Stimulated activated CD4-positive, alpha-beta T cell treated with anti-CD3 and anti-CD28 coated beads, TNF-alpha, amount 100 ng/mL, for 4 hours (primary cell): Measurements from ENCODE around the gene IDH3B.
"Not testable (repeated sequence)": the region's sequence is repeated elsewhere in the genome, so short reads cannot be mapped to it uniquely, and the experiment has no call there.

Experiments used
- DNase-seq, 3 experiments: peaks; one replicate each; pipeline ENCODE4 v3.0.0-alpha.2; 2020; ENCODE audit warnings: low read depth in 3 of 3

Gene IDH3B

DNA sequence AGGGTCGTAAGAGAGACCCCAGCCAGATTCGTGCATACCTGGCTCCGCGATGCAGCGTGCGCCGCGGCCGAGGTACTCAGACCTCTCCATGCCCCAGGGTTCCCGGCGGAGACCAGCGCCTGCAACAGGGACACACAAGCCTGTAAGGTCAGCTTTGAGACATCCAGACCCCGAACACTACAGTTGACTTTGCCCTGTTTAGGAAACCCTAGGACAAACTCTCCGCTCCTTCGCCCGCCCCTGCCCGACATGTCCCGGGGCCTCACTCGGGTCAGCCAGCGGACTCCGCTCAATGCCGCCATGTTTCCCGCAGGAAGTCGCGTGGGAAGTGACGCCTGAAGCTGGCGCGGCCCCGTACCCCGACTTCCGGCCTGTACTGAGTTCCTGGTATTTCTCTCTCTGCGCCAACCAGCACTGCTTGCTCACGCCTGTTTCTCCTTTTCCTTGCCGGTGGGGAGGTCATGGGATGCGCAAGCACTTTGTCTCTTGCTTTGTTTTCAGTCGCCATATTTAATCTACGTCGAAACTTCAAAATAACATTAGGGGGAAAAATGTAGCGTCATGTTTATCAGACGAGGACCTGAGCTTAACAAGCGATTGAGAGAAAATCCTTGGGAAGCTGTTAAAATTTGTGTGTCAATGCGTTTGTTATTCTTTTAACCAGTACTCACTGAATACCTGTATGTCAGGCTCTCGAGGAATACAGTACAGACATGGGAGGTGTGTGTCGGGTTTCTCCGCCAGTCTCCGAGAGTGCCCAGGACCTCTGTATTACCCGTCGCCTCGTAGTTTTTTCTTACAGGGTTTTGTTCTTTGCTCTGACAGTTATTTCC is at the start of gene IDH3B:
IDH3B (minus strand) TSS at position 330 of the 833 bp plus-strand sequence; CDS start at position 302, 28 bp downstream.
- DNase-seq, result peak; percentile 75 to 81 (median 81)

DNA sequence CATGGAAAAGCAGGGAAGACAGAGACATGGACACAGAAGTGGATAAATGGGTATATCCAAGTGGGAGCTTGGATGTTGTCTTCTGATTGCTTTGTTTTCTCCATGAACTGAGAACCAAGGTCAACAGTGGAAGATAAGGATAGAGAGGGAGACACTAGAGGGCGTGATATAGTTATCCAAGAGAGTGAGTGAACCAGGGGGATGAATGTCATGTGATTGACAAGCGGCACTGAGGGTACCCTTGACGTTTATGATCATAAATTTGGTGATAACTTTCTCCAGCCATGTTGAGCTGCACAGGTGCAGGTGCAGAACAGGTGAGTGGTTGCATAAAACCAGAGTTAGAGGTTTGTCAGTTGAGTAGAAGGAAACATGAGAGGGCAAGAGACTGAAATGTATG is 49.3 kb upstream of the IDH3B start:
- no peak for DNase-seq

DNA sequence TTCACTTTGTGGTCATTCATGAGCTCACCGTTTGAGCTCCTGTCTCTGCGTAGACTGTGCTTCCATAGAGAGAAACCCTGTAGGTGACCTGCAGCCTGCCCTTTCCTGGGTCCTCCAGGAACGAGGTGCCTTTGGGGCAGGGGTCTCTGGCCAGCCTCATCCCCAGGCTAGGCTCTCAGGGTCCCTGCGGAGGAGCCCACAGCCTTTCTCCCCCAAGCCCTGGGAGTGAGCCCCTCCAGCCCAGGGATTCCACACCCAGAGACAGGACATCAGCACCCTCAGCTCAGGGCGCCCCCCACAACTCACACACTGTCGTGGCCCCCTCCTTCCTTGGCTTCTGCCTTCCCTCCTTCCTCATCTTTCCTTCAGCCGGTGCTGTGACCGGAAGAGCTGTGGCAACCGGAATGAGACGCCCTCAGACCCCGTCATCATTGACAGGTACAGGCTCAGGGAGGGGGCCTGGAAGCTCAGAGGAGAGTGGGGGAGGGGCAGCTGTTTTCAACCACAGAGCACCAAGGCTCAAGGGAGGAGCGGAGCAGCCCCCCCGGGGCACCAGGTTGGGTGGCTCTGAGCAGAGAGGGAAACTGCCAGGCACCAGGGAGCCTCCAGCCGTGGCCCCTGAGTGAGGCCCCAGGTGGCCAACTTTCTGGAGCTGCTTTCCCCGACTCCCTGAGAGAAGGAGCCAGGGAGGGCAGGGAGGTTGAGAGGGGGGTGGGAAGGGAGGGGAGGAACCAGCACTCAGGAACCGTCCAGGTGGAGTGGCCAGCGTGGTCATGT is 45.4 kb upstream of the IDH3B start:
- DNase-seq, result no peak

DNA sequence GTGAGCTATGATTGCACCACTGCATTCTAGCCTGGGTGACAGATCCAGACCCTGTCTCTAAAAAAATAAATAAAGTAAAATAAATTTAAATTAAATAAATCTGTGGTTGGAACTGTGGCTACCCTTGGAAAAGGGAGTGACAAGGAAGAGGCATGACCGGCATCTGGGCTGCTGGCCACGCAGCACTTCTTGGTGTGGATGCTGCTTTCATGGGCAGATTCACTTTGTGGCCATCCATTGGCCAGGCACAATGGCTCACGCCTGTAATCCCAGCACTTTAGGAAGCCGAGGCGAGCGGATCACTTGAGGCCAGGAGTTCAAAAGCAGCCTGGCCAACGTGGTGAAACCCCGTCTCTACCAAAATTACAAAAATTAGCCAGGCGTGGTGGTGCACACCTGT is 44.6 kb upstream of the IDH3B start:
- DNase-seq, result no peak

DNA sequence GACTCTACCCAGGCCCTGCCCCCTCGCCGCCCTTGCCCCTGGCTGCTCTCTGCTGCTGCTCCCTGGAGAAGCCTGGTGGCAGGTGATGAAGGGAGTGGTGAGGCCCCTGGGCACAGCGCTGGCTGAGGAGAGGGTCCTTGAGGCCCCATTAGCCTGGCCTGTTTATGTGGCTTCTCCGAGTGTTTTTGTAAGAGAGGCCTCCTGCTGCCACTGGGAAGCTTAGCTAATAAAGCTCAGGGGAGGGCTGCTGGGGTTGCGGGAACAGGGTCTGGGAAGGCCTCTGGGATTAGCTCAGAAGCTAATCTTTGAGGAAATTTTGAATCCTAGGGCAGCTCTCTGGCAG is 44.0 kb upstream of the IDH3B start:
- DNase-seq, result no peak

DNA sequence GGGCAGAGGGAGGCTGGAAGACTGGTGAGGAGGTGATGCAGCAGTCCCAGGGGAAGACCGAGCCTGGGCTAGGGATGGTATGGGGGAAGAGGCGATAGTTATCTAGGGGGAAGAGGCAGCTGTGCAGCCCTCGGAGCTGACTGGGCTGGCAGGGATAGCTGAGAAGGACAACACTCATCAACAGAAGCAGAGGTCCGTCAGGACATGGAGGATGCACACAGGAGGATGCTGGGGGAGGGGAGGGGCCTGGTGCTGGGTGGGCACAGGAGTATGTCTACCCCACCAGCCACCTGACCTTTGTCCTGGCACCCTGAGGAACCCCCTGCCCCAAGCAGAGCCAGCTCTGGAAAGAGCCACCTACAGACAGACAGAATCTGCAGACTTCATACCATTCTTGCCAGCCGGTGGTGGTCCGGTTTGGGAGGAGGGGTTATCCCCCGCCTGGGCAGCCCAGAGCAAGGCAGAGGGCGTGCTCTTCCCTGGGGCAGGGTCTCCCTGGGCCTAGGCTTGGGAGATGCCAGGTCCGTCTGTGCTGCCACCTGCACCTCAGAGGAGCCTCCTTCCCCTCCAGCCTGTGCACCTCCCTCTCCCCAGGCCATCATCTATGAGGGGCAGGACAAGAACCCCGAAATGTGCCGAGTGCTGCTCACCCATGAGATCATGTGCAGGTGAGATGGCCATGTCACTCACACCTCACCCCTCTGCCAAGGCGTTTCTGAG is 43.5 kb upstream of the IDH3B start:
- DNase-seq, result no peak

DNA sequence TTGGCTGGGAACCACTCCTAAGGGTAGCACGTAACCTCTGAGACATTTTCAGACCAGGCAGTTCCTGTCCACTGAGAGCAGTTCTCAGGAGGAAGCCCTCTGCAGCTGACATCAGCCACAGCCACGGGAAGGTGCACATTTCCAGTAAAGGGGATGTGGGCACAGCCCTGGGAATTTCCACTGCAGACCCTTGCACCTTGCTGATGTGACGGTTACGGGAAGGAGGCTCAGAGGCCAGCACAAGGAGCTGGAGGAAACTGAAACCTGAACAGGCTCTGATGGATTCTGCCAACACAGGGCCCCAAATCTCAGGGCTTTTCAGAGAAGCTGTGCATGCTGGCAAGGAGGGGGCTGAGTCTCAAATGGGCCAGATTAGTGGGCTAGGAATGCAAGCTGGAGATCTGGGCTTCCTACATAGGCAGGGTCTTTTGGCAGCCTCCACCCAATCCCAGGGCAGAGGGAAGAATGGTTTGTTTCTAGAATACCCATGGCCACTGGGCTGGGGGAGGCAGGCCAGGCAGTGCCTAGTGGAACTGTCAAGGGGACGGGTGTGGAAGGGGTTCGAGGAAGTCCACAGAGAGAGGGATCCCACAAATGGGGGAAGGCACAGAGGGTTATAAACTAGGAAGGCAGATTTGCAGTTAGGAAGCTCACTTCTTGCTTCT is 42.8 kb upstream of the IDH3B start:
- no peak for DNase-seq

DNA sequence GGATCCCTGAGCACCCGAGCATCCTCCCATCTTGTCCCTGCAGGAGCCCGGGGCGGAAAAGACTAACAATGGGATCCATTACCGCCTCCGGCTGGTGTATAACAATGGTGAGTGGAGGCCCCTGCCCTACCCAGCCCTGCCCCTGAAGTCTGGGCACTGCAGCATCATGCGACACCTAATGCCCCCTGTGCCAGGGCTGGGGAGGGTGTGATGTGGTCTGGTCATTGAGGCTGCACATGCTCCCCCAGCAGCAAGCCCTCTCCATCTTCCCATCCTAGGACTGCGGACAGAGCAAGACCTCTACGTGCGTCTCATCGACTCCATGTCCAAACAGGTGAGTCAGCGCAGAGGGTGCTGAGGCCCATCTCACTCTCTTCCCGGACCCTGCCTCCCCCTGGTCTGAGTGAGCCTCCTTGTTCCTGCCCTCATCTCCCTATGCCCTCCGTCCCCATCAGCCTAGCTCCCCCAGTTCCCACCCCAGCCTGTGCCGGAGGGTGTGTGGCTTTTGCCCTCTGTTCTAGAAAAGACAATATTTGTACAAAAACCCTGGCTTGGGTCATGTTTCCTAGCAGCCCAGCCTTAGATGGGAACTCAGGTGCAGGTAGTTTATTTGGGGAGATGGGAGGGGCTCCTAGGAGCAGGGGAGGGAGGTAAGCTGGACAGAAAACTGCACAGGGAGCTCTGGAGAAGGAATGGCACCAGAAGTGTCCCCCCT is 42.1 kb upstream of the IDH3B start:
- no peak for DNase-seq

DNA sequence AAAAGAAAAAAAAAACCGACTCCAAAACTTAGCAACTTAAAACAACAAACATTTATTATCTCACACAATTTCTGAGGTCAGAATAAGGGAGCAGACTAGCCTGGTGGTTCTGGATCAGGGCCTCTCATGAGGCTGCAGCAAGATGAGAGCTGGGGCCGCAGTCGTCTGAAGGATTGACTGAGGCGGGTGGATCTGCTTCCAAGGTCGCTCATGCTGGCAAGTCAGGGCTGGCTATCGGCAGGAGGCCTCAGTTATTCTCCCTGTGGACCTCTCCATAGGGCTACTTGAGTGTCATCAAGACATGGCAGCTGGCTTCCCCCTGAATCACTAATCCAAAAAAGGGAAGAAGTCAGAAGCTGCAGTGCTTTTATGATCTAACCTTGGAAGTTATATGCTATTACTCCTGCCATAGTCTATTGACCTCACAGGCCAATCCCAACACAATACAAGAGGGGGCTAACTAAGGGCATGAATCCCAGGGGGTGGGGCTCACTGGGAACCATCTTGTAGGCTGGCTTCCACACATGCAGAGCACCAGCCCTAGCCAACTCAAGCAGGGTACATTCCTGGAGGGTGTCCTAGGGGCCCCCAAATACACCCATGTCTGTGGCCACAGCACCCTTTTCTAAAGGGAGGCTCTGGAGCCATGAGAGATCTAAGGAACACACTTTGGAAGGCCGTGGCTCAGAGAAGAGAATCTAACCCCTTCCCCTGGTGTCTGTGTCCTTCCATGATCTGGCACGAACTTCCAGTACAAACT is 39.9 kb upstream of the IDH3B start:
- no peak for DNase-seq

DNA sequence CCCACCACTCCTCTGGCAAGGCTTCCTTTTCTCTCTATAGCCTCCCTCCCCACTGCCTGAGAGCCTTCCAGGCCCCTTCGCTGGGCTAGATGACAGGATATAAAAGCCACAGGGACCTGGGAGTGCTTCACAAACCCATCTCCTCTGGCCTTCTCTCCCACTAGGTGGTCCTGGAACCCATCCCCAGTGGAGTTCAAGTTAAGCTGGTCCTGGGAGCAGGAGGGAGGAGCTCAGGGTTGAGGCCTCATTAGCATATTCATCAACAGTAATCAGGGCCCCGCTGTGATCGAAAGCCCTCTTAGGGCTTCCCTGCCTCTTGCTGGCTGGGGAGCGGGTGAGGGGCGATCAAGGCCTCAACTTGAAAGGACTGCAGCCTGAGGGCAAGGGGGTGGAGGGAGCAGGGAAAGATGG is 37.7 kb upstream of the IDH3B start:
- DNase-seq, result no peak

DNA sequence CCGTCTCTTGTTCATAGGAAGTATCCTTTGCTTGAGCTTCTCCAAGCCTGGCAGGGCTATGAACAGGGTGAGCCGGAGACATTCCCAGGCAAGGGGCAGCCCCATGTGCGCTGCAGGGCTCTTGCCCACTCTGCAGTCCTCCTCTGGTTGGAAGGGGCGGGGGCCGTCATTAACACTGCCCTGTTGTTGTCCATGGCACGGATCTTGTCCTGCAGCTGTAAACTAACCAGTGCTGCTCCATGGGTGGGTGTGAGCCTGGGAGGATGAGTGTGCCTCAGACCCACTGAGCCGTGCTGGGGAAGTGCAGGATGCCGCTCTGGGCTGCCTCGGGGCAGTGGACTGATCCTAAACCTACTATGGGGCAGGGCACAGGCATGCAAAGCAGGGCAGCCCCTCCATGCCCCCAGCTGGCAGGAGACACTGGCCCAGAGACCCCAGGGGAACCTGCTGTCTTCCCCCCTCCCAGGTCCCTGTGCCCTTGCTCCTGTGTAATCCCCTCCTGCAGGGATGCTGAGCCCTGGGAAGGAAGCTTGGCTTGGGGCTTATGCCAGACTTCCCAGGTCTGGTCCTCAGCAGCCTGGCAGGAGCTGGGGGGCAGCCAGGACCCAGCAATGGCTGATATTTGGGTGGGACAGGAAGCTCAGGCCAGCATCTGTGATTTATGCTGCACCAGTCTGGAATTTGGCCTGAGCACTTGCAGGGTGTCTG is 37.1 kb upstream of the IDH3B start:
- DNase-seq, result no peak

DNA sequence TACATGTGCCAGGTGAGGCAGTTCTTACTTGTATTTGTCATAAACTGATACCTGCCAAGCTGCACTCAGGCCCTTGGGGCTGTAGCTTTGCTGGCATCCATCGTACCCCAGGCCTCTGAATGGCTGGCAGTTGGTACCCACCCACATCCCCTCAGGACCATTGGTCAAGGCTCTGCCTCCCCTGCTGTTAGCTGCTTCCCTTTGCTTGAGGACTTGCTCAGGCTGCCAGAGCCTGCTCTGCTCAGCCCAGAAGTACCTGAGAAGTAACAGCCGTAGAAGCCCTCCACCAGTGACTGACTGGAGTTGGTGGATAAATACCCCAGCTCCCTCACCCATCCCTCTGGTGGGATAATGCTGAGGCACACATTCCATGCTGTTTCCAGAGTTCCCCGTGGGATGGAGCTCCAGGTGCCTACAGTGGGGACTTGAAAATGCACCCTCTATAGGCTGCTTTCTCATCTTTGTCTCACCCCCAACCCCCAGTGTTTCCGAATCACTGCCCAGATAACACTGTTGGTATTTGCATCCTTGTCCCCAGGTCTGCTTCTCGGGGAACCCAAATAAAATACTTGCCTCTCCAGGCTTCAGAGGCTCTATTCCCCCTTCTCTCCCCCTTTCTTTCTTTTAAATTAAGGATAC is 35.9 kb upstream of the IDH3B start:
- DNase-seq, result no peak

DNA sequence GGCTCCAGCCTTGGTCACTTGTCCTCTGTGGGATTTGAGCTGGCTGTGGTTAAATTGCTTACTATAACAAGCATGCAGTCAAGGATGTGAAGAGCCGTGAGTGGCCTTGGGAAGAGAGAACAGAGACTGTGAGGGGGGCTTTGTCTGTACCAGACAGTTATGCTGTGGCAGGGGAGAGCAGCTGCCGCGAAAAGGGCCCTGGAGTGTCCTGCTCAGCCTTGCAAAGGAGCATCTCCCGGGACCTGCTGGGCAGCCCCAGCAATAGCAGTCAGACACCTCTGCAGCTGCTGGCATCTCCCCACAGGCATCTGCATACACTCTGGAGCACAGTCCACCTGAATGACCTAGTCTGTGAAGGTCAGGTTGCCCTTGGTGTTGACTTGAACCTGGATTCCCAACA is 34.9 kb upstream of the IDH3B start:
- no peak for DNase-seq

DNA sequence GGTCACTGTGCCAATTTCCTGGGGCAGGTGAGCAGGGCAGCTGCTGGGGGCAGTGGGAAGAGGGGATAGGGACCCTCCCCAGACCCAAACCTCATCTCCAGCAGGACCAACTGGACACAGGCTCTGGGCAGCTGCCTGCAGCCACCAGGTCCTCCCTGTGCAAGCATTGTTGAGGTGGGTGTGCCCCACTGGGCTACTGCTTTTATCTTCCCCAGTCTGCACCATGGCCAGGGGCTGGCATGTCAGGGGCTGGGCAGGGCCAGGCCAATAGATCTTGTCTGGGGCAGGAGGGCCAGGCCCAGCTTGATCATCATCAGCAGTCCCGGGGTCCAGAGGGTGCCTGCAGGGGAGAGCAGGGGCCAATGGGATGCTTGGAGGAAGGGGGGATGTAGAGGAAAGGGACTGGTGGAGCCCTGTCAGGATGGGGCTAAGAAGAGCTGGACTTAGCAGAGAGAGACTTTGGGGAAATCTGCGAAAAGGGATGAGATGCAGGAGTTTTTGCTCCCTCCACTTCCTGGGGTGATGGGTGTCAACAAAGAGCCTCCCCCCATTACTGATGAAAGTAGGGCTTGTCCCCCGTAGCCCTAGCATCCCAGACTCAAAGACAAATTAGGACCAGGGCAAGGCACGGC is 34.3 kb upstream of the IDH3B start:
- DNase-seq, result no peak

DNA sequence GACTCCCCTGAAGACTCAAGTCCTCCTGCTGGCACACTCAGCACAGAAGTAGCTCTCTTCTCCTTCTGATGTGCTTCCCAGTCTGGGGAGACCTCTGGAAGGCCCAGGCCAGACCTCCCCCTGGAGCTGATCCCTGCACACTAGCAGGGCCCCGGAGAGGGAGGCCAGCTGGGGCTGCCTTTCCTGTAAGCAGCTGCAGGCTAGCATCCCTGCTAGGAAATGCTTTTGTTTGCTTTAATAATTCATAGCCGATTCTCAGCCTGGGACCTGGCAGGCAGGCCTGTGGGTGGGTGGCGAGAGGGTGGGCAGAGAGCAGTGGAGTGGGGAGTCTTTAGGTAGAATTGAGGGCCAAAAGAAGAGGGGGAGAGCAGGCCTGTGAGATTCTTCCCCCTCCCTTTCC is 33.8 kb upstream of the IDH3B start:
- DNase-seq, result no peak

DNA sequence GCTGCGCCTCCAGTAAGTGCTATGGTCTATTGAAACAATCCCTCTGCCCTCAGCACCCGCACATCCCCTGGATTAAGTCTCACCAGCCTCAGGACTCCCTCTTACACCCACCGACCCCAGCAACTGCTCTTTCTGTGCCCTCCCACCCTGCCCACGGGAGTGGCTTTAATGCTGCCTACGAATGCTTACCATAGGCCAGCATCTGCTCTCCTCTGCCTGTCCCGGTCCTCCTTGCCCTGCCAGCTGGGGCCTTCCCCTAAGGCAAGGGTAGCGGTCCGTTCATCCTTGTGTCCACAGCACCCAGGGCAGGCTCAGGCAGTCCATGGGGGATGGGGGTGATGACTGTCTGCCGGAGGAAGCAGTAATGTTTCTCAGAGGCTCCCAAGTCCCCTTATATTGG is 32.6 kb upstream of the IDH3B start:
- no peak for DNase-seq

DNA sequence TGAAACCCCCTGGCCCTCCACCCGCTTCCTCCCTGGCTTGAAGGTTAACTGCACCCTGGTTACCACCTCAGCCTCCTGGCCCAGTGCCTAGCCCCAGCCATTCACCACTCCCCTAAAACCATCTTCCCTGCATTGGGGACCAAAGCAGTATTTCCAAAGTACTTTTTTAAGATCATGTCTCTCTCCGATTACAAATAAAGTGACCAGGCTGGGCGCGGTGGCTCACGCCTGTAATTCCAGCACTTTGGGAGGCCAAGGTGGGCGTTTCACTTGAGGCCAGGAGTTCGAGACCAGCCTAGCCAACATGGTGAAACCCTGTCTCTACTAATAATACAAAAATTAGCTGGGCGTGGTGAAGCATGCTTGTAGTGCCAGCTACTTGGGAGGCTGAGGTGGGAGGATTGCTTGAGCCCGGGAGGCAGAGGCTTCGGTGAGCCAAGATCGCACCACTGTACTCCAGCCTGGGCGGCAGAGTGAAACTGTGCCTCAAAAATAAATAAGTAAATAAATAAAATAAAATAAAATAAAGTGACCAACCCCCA is 32.0 kb upstream of the IDH3B start:
- DNase-seq, result not testable (repeated sequence)

DNA sequence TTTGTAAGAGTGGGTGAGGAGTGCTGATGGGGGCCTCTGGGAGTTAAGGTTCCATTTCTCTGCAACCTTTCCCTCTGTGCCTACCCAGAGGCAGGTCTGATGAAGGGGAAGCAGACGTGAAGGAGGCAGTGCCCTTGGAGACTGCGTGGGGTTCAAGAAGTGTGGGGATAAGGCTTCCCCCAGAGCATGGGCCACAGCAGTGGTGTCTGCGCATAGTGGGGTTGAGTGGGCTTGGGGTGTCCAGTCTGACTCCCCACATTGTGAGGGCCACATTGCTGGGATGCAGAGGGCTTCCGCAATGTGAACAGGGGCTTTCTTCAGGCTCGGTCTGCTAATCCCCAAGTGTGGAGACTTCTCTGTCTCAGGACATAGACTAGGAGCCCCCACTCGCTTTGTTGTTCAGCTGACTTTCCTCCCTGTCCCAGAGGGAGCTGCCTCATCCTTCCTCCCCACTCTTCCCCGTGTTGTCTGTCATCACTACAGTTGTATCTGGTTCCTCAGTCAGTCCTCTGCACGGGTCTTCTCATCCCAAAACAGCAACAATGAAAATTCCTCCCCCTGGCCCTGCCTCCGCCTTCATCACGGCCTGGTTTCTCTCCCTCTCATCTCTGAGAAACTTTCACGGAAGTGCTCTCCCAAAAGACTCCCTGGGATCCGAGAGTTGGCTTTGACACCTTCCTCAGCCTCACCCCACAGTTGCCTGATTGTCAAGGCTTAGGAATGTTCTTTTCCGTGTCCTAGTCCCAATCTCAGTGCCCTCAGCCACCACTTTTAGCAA is 31.4 kb upstream of the IDH3B start:
- DNase-seq, result no peak
